Raji (cell line): ENCODE results near the gene ACP1.

ENCODE experiments used
- POLR2A ChIP-seq: IDR thresholded peaks from 2 replicates; pipeline ENCODE4 v1.6.1; 2011; ENCODE audit warnings: low read depth, low read length, control low read depth; ENCODE audit not compliant: insufficient read depth

The ACP1 gene

GRCh38 chr2:246489-247144, 18.1 kb upstream of the ACP1 start:
- no peak for TF ChIP-seq POLR2A

GRCh38 chr2:248724-249123, 16.0 kb upstream of the ACP1 start:
- no peak for TF ChIP-seq POLR2A

- TF ChIP-seq POLR2A: no peak
Observed at GRCh38 chr2:249538-250042, 15.2 kb upstream of the ACP1 start.

- TF ChIP-seq POLR2A: no peak
Observed at GRCh38 chr2:252001-252602, 12.6 kb upstream of the ACP1 start.

- TF ChIP-seq POLR2A: no peak
Observed at GRCh38 chr2:253202-253638, 11.5 kb upstream of the ACP1 start.

- TF ChIP-seq POLR2A: no peak
Observed at GRCh38 chr2:254241-254640, 10.5 kb upstream of the ACP1 start.

GRCh38 chr2:255195-255594, 9.6 kb upstream of the ACP1 start:
- TF ChIP-seq POLR2A: no peak

- no peak for TF ChIP-seq POLR2A
Observed at GRCh38 chr2:256094-256493, 8.7 kb upstream of the ACP1 start.

- TF ChIP-seq POLR2A: no peak
Observed at GRCh38 chr2:257429-257828, 7.3 kb upstream of the ACP1 start.

GRCh38 chr2:257842-258241, 6.9 kb upstream of the ACP1 start:
- no peak for TF ChIP-seq POLR2A

GRCh38 chr2:258933-259332, 5.8 kb upstream of the ACP1 start:
- TF ChIP-seq POLR2A: no peak

GRCh38 chr2:259789-260331, 4.9 kb upstream of the ACP1 start:
- no peak for TF ChIP-seq POLR2A

GRCh38 chr2:260507-261161, 4.1 kb upstream of the ACP1 start:
- no peak for TF ChIP-seq POLR2A

- no peak for TF ChIP-seq POLR2A
Observed at GRCh38 chr2:262117-262516, 2.6 kb upstream of the ACP1 start.

- TF ChIP-seq POLR2A: no peak
Observed at GRCh38 chr2:263022-263738, 1.6 kb upstream of the ACP1 start.

GRCh38 chr2:263774-264492, 814 bp upstream of the ACP1 start, which contains the start of gene SH3YL1:
Gene SH3YL1, minus strand, starts transcription at chr2:264032. Its CDS starts 48 bp downstream, at chr2:263984.
- TF ChIP-seq POLR2A: no peak
